Measurements from ENCODE around the gene GRHL3.
A peak's percentile ranks its signal among the peaks of the same experiment; 100 is the strongest.
"Not testable (repeated sequence)": the region's sequence is repeated elsewhere in the genome, so short reads cannot be mapped to it uniquely, and the experiment has no call there.

Gene GRHL3

DNA sequence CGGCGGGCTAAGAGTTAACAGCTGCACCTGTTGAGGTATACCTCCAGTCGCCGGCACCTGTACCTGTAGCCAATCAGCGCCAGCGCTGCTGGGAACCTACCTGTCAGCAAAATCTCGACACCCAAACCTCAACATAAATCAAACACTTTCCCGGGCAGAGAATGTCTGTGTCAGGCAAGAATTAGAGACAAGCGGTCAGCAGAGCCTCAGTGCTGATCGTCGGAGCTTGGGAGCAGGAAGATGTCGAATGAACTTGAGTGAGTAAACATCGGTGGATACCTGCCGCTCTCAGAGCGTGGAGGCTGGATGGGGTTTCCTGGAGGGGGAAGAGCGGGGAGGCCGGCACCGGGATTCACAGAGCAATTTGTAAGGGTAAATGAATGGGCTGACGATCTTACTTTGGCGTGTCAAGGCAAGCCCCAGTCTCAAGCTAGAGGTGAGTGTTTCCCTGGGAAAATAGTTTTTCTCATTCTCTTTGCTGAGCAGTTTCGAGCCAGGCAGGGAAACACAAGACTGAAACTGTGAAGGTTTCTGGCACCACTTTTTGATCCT lies at the start of gene GRHL3:
TSS of gene GRHL3 (plus strand) at position 46 of the 552 bp plus-strand sequence. CDS start at position 241, 195 bp downstream.
- TF ChIP-seq ZFX (IDR thresholded peaks at IDR 0.05; ENCODE audit: borderline replicate concordance), result no peak
- TF ChIP-seq, protein P1, sequence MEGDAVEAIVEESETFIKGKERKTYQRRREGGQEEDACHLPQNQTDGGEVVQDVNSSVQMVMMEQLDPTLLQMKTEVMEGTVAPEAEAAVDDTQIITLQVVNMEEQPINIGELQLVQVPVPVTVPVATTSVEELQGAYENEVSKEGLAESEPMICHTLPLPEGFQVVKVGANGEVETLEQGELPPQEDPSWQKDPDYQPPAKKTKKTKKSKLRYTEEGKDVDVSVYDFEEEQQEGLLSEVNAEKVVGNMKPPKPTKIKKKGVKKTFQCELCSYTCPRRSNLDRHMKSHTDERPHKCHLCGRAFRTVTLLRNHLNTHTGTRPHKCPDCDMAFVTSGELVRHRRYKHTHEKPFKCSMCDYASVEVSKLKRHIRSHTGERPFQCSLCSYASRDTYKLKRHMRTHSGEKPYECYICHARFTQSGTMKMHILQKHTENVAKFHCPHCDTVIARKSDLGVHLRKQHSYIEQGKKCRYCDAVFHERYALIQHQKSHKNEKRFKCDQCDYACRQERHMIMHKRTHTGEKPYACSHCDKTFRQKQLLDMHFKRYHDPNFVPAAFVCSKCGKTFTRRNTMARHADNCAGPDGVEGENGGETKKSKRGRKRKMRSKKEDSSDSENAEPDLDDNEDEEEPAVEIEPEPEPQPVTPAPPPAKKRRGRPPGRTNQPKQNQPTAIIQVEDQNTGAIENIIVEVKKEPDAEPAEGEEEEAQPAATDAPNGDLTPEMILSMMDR (IDR thresholded peaks at IDR 0.05), result no peak
- H3K27ac ChIP-seq, result peak within 1 kb of the TSS; percentile 46

DNA sequence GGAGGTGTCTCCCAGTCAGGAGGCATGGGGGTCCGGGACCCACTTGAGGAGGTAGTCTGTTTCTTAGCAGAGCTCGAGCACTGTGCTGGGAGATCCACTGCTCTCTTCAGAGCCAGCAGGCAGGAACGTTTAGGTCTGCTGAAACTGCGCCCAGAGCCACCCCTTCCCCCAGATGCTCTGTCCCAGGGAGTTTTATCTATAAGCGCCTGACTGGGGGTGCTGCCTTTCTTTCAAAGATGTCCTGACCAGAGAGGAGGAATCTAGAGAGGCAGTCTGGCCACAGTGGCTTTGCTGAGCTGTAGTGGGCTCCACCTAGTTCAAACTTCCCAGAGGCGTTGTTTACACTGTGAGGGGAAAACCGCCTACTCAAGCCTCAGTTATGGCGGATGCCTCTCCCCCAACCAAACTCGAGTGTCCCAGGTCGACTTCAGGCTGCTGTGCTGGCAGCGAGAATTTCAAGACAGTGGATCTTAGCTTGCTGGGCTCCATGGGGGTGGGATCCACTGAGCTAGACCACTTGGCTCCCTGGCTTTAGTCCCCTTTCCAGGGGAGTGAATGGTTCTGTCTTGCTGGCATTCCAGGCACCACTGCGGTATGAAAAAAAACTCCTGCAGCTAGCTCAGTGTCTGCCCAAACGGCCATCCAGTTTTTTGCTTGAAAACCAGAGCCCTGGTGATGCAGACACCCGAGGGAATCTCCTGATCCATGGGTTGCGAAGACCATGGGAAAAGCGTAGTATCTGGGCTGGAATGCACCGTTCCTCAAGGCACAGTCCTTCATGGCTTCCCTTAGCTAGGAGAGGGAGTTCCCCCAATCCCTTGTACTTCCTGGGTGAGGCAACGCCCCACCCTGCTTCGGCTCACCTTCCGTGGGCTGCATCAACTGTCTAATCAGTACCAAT lies 44.7 kb upstream of the GRHL3 start:
- H3K27ac ChIP-seq, result not testable (repeated sequence)

DNA sequence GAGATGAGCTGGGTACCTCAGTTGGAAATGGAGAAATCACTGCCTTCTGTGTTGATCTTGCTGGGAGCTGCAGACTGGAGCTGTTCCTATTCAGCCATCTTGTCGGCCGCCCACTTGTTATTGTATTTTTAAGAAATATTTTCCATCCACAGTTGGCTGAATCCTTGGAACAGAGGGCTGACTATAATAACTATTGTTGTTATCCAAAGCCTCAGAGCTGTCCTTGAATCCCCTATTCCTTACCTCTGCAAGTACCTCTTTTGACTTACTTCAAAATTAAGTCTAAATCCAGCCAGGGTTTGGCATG lies 44.1 kb upstream of the GRHL3 start:
- H3K27ac ChIP-seq, result no peak overlapping the region
- TF ChIP-seq, protein P1 (IDR thresholded peaks at IDR 0.05), result no peak
- TF ChIP-seq ZFX (IDR thresholded peaks at IDR 0.05; ENCODE audit: borderline replicate concordance), result no peak

DNA sequence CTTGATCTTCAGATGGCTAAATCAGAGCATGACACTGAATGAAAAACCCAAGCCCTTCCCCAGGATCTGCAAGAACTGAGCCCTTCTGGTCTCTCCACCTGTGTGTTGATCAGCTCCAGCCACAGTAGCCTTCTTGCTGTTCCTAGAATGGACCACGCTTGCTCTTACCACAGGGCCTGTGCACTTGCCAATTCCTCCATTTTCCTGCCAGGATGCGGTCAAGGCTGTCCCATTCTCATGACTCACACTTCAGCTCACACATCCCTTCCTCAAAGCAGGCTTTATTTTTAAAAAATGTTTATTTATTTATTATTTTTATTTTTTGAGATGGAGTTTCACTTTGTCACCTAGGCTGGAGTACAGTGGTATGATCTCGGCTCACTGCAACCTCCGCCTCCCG lies 43.6 kb upstream of the GRHL3 start:
- TF ChIP-seq ZFX (IDR thresholded peaks at IDR 0.05; ENCODE audit: borderline replicate concordance), result no peak
- TF ChIP-seq, protein P1 (IDR thresholded peaks at IDR 0.05), result no peak
- no peak overlapping the region for H3K27ac ChIP-seq

DNA sequence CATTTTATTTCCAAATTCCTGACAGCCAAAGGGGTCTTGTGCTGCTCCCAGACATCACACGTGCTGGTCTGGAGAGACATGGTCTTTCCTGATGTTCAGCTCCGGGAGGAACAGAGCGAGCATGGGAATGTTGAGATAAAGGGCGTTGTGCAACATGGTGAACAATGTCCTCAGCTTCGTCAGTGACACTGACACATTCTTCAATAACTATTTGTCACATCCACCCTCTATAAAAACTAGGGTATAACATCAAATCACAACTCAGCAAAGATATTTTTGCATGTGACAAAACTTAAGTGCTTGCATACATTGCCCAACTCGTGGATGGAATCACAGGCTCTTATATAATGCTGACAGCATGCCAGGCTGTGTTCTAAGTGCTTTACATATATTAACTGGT lies 42.4 kb upstream of the GRHL3 start:
- TF ChIP-seq ZFX (IDR thresholded peaks at IDR 0.05; ENCODE audit: borderline replicate concordance), result no peak
- TF ChIP-seq, protein P1 (IDR thresholded peaks at IDR 0.05), result no peak
- no peak overlapping the region for H3K27ac ChIP-seq

DNA sequence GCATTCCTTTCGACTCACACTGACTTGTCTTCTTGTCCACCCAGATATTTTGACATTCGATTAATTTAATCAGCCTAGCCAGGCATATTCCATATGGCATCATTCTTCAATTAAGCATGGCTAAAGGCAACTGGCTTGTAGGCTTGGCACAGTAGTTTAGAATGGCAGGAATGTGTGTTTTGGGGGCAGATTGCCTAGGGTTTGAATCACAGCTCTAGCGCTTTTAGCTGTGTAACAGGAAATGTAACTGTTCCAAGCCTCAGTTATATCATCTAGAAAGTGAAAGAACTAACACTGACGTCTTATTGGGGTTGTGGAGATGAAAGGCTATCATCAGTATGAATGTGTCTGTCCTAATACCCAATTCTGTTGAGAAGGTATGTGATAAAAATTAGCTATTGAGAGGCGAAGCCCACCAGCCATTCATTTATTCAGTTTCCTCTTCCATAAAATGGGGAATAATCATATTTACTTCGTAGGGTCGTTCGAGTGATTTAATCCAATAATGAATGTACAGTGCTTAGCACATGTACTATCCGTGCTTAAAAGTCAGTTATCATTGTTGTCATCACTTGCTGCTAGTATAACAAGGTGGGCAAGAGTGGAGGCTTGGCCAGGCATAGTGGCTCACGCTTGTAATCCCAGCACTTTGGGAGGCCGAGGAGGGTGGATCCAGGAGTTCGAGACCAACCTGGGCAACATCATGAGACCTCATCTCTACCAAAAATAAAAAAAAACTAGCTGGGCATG lies 41.6 kb upstream of the GRHL3 start:
- TF ChIP-seq, protein P1 (IDR thresholded peaks at IDR 0.05), result no peak
- no peak for TF ChIP-seq ZFX (IDR thresholded peaks at IDR 0.05; ENCODE audit: borderline replicate concordance)
- H3K27ac ChIP-seq, result no peak overlapping the region

DNA sequence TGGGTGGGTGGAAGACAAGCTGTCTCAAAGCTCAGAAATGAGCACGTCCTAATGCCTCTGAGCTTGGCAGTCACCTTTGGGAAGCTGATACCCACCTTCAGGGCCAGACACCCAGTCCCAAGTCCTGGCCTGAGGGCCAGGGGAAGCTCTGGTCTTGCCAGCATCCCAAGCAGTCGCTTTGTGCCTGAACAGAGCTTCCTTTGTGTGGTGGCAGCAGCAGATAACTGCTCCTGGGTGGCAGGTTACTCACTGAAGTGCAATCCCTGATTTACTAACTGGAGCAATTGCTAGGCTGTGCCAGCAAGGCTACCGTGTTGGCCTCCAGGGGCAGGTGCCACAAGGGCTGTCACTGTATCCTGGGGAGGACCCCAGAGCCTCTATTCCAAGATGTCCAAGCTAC lies 40.4 kb upstream of the GRHL3 start:
- TF ChIP-seq, protein P1 (IDR thresholded peaks at IDR 0.05), result no peak
- no peak for TF ChIP-seq ZFX (IDR thresholded peaks at IDR 0.05; ENCODE audit: borderline replicate concordance)
- no peak overlapping the region for H3K27ac ChIP-seq

All from 22Rv1 (cell line).